PC-9 (cell line): ENCODE results near the gene GTF3C1. TPM values are rescaled to one million over a fixed set of nuclear protein-coding genes. Genes with fewer than 3 reads are reported as not detected.

ENCODE experiments used
- BruUV-seq: library from RNA; stranded (reverse); fragments of 400-500 nt; replicated peaks from 2 replicates; lab custom pipeline; 2021; lab: Mats Ljungman, UMichigan
- CTCF ChIA-PET: fragments of 300-600 bp; sonication (Branson Sonifier 250); formaldehyde crosslinking; loops from one replicate; lab custom pipeline; 2022; ENCODE audit warnings: antibody characterized with exemption; lab: Charles Lee
- POLR2A ChIA-PET: fragments of 300-600 bp; sonication (Branson Sonifier 250); formaldehyde crosslinking; loops from one replicate; lab custom pipeline; 2022; ENCODE audit warnings: antibody characterized with exemption; ENCODE audit not compliant: unreplicated experiment; lab: Charles Lee
- DNase-seq, 2 experiments: peaks; one replicate each; pipeline versions ENCODE4 v3.0.0 to v3.0.0-alpha.2; 2015 to 2022; ENCODE audit warnings: mixed read lengths in 1 of 2
- H2AFZ ChIP-seq: fragments of 200-600 bp; sonication (generic); 2 replicates; pipeline ENCODE4 v1.8.1; 2017; ENCODE audit warnings: antibody characterized with exemption
- H3F3A ChIP-seq: fragments of 200-600 bp; sonication (generic); 2 replicates; pipeline ENCODE4 v1.8.1; 2017; ENCODE audit warnings: antibody characterized with exemption, mild to moderate bottlenecking, low read depth; ENCODE audit not compliant: insufficient read depth
- H3K27ac ChIP-seq: fragments of 200-600 bp; sonication (generic); 2 replicates; pipeline ENCODE4 v1.6.1; 2016; ENCODE audit warnings: mixed run types
- H3K27me3 ChIP-seq: fragments of 200-600 bp; sonication (generic); 2 replicates; pipeline ENCODE4 v1.6.1; 2016; ENCODE audit warnings: low read depth, mixed run types; ENCODE audit not compliant: insufficient read depth
- H3K36me3 ChIP-seq: fragments of 200-600 bp; sonication (generic); 2 replicates; pipeline ENCODE4 v1.6.1; 2016; ENCODE audit warnings: low read depth, mixed run types
- H3K4me1 ChIP-seq: fragments of 200-600 bp; sonication (generic); replicated peaks from 2 replicates; pipeline ENCODE4 v1.6.1; 2016; ENCODE audit warnings: mixed run types; ENCODE audit not compliant: insufficient read depth
- H3K4me2 ChIP-seq: fragments of 200-600 bp; sonication (generic); 2 replicates; pipeline ENCODE4 v1.6.1; 2017; ENCODE audit warnings: mixed run types
- H3K4me3 ChIP-seq: fragments of 200-600 bp; sonication (generic); 2 replicates; pipeline ENCODE4 v1.6.1; 2016; ENCODE audit warnings: mixed run types
- H3K79me2 ChIP-seq: fragments of 200-600 bp; sonication (generic); 2 replicates; pipeline ENCODE4 v1.6.1; 2017; ENCODE audit warnings: low read depth, mixed run types
- H3K9me2 ChIP-seq: fragments of 200-600 bp; sonication (generic); 2 replicates; pipeline ENCODE4 v1.8.1; 2017; ENCODE audit warnings: mild to moderate bottlenecking; ENCODE audit not compliant: insufficient read depth
- H3K9me3 ChIP-seq: fragments of 200-600 bp; sonication (generic); 2 replicates; pipeline ENCODE4 v1.8.1; 2016; ENCODE audit warnings: low read depth; ENCODE audit not compliant: insufficient read depth
- H4K20me1 ChIP-seq: fragments of 200-600 bp; sonication (generic); 2 replicates; pipeline ENCODE4 v1.8.1; 2017; ENCODE audit not compliant: insufficient read depth
- CTCF ChIP-seq: fragments of 200-600 bp; sonication (generic); conservative IDR thresholded peaks from 2 replicates; pipeline ENCODE4 v1.6.1; 2017; ENCODE audit warnings: mixed run types, antibody characterized with exemption, mild to moderate bottlenecking, moderate library complexity
- EZH2 ChIP-seq: fragments of 200-600 bp; sonication (generic); IDR thresholded peaks from 2 replicates; pipeline ENCODE4 v1.8.0; 2017; ENCODE audit warnings: antibody characterized with exemption, low read depth
- intact Hi-C: fragments of 100-400 bp; cut with micrococcal nuclease; formaldehyde crosslinking; loops from one replicate; pipeline ENCODE4 v1.10.0; 2022; ENCODE audit not compliant: unreplicated experiment
- total RNA-seq: library from RNA; stranded (reverse); gene quantifications from 2 replicates; pipeline ENCODE4 v1.2.3, GENCODE V29; 2021

GTF3C1 gene
- total RNA-seq, 1 experiment from 2014 or later = 118 TPM

- Histone ChIP-seq H3K4me1 (no peaks in the 10 kb centered on the region), H3K4me2 (0 out of 2 replicates have a peak overlapping the region, but pooled peaks have one; percentile 1), H3K27ac (no peak overlapping the region), H3K9me2 (no peaks in the 10 kb centered on the region), H3K79me2 (no peaks in the 10 kb centered on the region), H3K4me3 (no peak overlapping the region), H2AFZ (no peak overlapping the region), H3K36me3 (no peaks in the 10 kb centered on the region), H4K20me1 (no peaks in the 10 kb centered on the region), H3F3A (no peaks in the 10 kb centered on the region), H3K27me3 (peaks cover 23% of the 10 kb centered on the region; the same call in 1 of the 2 replicates), H3K9me3 (no peaks in the 10 kb centered on the region)
- intact Hi-C loops = no loop called here
- no TSS peak for BruUV-seq
- DNase-seq = peak in 1 of 2 experiments; percentile 40
- CTCF ChIA-PET = no interaction called here
- POLR2A ChIA-PET = interaction anchor here (0.7 kb wide), 1 partner anchor 118 kb away, joined by 7 read pairs; no protein-coding TSS in a partner anchor
- TF ChIP-seq CTCF = no peak
- no peak for TF ChIP-seq EZH2
Measured at GRCh38 chr16:27432558-27432957, 117.2 kb downstream of the GTF3C1 start.

- TF ChIP-seq EZH2 = no peak
- no peak for TF ChIP-seq CTCF
- no peaks in the 10 kb centered on the region for H3K36me3 ChIP-seq
- H3K4me1 ChIP-seq = no peaks in the 10 kb centered on the region
- no peak overlapping the region for H3K4me3 ChIP-seq
- no peaks in the 10 kb centered on the region for H3K9me3 ChIP-seq
- H3K9me2 ChIP-seq = no peaks in the 10 kb centered on the region
- no peaks in the 10 kb centered on the region for H4K20me1 ChIP-seq
- POLR2A ChIA-PET = interaction anchor here (0.7 kb wide), 1 partner anchor 118 kb away, joined by 7 read pairs; no protein-coding TSS in a partner anchor
- CTCF ChIA-PET = no interaction called here
- no peak for DNase-seq
- H2AFZ ChIP-seq = no peak overlapping the region
- intact Hi-C loops = no loop called here
- no TSS peak for BruUV-seq
- no peaks in the 10 kb centered on the region for H3K79me2 ChIP-seq
- H3K27ac ChIP-seq = no peak overlapping the region
- peaks cover 23% of the 10 kb centered on the region; the same call in 1 of the 2 replicates for H3K27me3 ChIP-seq
- H3K4me2 ChIP-seq = 0 out of 2 replicates have a peak overlapping the region, but pooled peaks have one; percentile 1
- H3F3A ChIP-seq = no peaks in the 10 kb centered on the region
Measured at GRCh38 chr16:27431773-27432532, 117.8 kb downstream of the GTF3C1 start.

- ChIA-PET CTCF (no interaction called here), POLR2A (no interaction called here)
- Histone ChIP-seq H3F3A (peaks cover 6% of the 10 kb centered on the region; the same call in 1 of the 2 replicates), H3K4me2 (no peak overlapping the region), H2AFZ (no peak overlapping the region), H4K20me1 (no peaks in the 10 kb centered on the region), H3K27me3 (peaks cover 23% of the 10 kb centered on the region; the same call in 1 of the 2 replicates), H3K79me2 (no peaks in the 10 kb centered on the region), H3K9me2 (no peaks in the 10 kb centered on the region), H3K36me3 (no peaks in the 10 kb centered on the region), H3K27ac (no peak overlapping the region), H3K4me1 (no peaks in the 10 kb centered on the region), H3K9me3 (no peaks in the 10 kb centered on the region), H3K4me3 (no peak overlapping the region)
- no peak for DNase-seq
- no TSS peak for BruUV-seq
- intact Hi-C loops = no loop called here
- TF ChIP-seq CTCF = no peak
- no peak for TF ChIP-seq EZH2
Measured at GRCh38 chr16:27430923-27431484, 118.7 kb downstream of the GTF3C1 start.
